Activated CD8-positive, alpha-beta T cell treated with anti-CD3 and anti-CD28 coated beads for 36 hours (primary cell): ENCODE data around the gene TOR1AIP1. TPM values are rescaled to one million over a fixed set of nuclear protein-coding genes. Genes with fewer than 3 reads are reported as not detected.

Experiments used
- ATAC-seq: fragments of 200-7000 bp; cut with Tn5 transposase; one replicate; pipeline ENCODE4 v1.10.0; 2021; ENCODE audit warnings: mild to moderate bottlenecking, moderate library complexity
- CTCF ChIA-PET: fragments of 350-600 bp; sonication (Branson Sonifier 250); formaldehyde crosslinking; loops from one replicate; lab custom pipeline; 2021; ENCODE audit warnings: antibody characterized with exemption; lab: Charles Lee
- POLR2A ChIA-PET: fragments of 350-600 bp; sonication (Branson Sonifier 250); formaldehyde crosslinking; loops from one replicate; lab custom pipeline; 2021; ENCODE audit warnings: antibody characterized with exemption; lab: Charles Lee
- DNase-seq: peaks from one replicate; pipeline ENCODE4 v3.0.0-alpha.2; 2020
- H3K27ac Mint-ChIP-seq: one replicate; pipeline ENCODE4 v1.8.0; 2021; ENCODE audit warnings: mild to moderate bottlenecking, mixed read lengths
- H3K27me3 Mint-ChIP-seq: one replicate; pipeline ENCODE4 v1.8.0; 2021; ENCODE audit warnings: mixed read lengths
- H3K36me3 Mint-ChIP-seq: one replicate; pipeline ENCODE4 v1.8.0; 2021; ENCODE audit warnings: low read depth, mixed read lengths
- H3K4me1 Mint-ChIP-seq: one replicate; pipeline ENCODE4 v1.8.0; 2021; ENCODE audit warnings: low read depth, mixed read lengths
- H3K4me3 Mint-ChIP-seq: one replicate; pipeline ENCODE4 v1.8.0; 2021; ENCODE audit warnings: mild to moderate bottlenecking, moderate library complexity, mixed read lengths
- H3K9me3 Mint-ChIP-seq: one replicate; pipeline ENCODE4 v1.8.0; 2021; ENCODE audit warnings: mixed read lengths
- CTCF ChIP-seq: fragments of 200-600 bp; IDR thresholded peaks from one replicate; pipeline ENCODE4 v1.8.0; 2022; ENCODE audit warnings: antibody characterized with exemption, mild to moderate bottlenecking
- intact Hi-C: fragments of 100-400 bp; cut with micrococcal nuclease; formaldehyde crosslinking; loops from one replicate; pipeline ENCODE4 v1.10.0; 2022
- total RNA-seq, 2 experiments: library from RNA; stranded (reverse); gene quantifications; one replicate each; pipeline ENCODE4 v1.2.3, GENCODE V29; 2021

The TOR1AIP1 gene
- total RNA-seq, 2 experiments from 2014 or later, result 38.3 to 45.8 TPM

- no peak for TF ChIP-seq CTCF
- peak; percentile 96 for DNase-seq
- peak; percentile 69 for ATAC-seq
- Mint-ChIP-seq H3K9me3 (no peaks in the 10 kb centered on the region), H3K4me3 (peak within 1 kb of the TSS; percentile 85), H3K27me3 (no peaks in the 10 kb centered on the region), H3K27ac (peak within 1 kb of the TSS; percentile 90), H3K4me1 (peaks cover 45% of the 10 kb centered on the region), H3K36me3 (peaks cover 19% of the 10 kb centered on the region)
- intact Hi-C loops, result no loop called here
- CTCF ChIA-PET, result no interaction called here
- POLR2A ChIA-PET, result interaction anchor here (1.1 to 1.4 kb wide), 3 partner anchors 10 to 77 kb away, joined by 4 to 9 read pairs (median 6); partner anchors contain the start of gene CEP350
Measured at GRCh38 chr1:179877586-179878265, 4.4 kb upstream of the TOR1AIP1 start, which contains the start of gene TOR1AIP2. Gene TOR1AIP2, minus strand, starts transcription at chr1:179877803. Its CDS starts 25,138 bp downstream, at chr1:179852665.

- H3K4me1 Mint-ChIP-seq, result peaks cover 45% of the 10 kb centered on the region
- intact Hi-C loops, result no loop called here
- no peaks in the 10 kb centered on the region for H3K27me3 Mint-ChIP-seq
- H3K36me3 Mint-ChIP-seq, result peaks cover 25% of the 10 kb centered on the region
- H3K4me3 Mint-ChIP-seq, result no peak overlapping the region
- CTCF ChIA-PET, result interaction anchor here (0.9 to 2.0 kb wide), 4 partner anchors 9 to 65 kb away, joined by 3 to 5 read pairs (median 4); no protein-coding TSS in a partner anchor
- POLR2A ChIA-PET, result interaction anchor here (0.7 to 1.0 kb wide), 2 partner anchors 73 to 74 kb away, joined by 3 to 4 read pairs; no protein-coding TSS in a partner anchor
- no peak overlapping the region for H3K27ac Mint-ChIP-seq
- no peaks in the 10 kb centered on the region for H3K9me3 Mint-ChIP-seq
- TF ChIP-seq CTCF, result no peak
- no peak for DNase-seq
- ATAC-seq, result no peak
Measured at GRCh38 chr1:179879797-179880196, 2.3 kb upstream of the TOR1AIP1 start.

- no peak for DNase-seq
- peaks cover 23% of the 10 kb centered on the region for H3K36me3 Mint-ChIP-seq
- peak overlapping the region; percentile 99 for H3K27ac Mint-ChIP-seq
- H3K9me3 Mint-ChIP-seq, result no peaks in the 10 kb centered on the region
- ATAC-seq, result no peak
- H3K4me3 Mint-ChIP-seq, result peak overlapping the region; percentile 89
- H3K27me3 Mint-ChIP-seq, result no peaks in the 10 kb centered on the region
- intact Hi-C loops, result loop anchor here (1.0 kb wide), 1 partner anchor 73 kb away; the partner anchor contains the start of gene CEP350
- TF ChIP-seq CTCF, result no peak
- ChIA-PET CTCF (interaction anchor here (1.0 to 1.6 kb wide), 5 partner anchors 14 to 74 kb away, joined by 3 to 4 read pairs (median 3); no protein-coding TSS in a partner anchor), POLR2A (interaction anchor here (0.6 to 2.1 kb wide), 8 partner anchors 21 to 273 kb away, joined by 3 to 15 read pairs (median 4); partner anchors contain the start of genes CEP350 and QSOX1)
- H3K4me1 Mint-ChIP-seq, result peaks cover 45% of the 10 kb centered on the region
Measured at GRCh38 chr1:179881642-179882252, 338 bp upstream of the TOR1AIP1 start.

- DNase-seq (no peak), ATAC-seq (peak; percentile 7)
- intact Hi-C loops, result no loop called here
- no peak for TF ChIP-seq CTCF
- Mint-ChIP-seq H3K4me3 (peak overlapping the region; percentile 89), H3K27me3 (no peaks in the 10 kb centered on the region), H3K36me3 (peaks cover 27% of the 10 kb centered on the region), H3K9me3 (no peaks in the 10 kb centered on the region), H3K27ac (peak overlapping the region; percentile 99), H3K4me1 (peaks cover 55% of the 10 kb centered on the region)
- ChIA-PET POLR2A (interaction anchor here (0.7 to 2.6 kb wide), 18 partner anchors 10 to 272 kb away, joined by 3 to 15 read pairs (median 4); partner anchors contain the start of genes CEP350 and QSOX1), CTCF (interaction anchor here (0.8 to 2.3 kb wide), 7 partner anchors 14 to 73 kb away, joined by 3 to 4 read pairs (median 3); no protein-coding TSS in a partner anchor)
Measured at GRCh38 chr1:179883040-179883744, 1.1 kb downstream of the TOR1AIP1 start.
